ENCODE measurements around the gene PCDH1. TPM values are rescaled to one million over a fixed set of nuclear protein-coding genes. Genes with fewer than 3 reads are reported as not detected.

PCDH1 gene
- 10 to 100 TPM; 13.7 to 26.7 (median 17.4) TPM for polyA plus RNA-seq

DNA sequence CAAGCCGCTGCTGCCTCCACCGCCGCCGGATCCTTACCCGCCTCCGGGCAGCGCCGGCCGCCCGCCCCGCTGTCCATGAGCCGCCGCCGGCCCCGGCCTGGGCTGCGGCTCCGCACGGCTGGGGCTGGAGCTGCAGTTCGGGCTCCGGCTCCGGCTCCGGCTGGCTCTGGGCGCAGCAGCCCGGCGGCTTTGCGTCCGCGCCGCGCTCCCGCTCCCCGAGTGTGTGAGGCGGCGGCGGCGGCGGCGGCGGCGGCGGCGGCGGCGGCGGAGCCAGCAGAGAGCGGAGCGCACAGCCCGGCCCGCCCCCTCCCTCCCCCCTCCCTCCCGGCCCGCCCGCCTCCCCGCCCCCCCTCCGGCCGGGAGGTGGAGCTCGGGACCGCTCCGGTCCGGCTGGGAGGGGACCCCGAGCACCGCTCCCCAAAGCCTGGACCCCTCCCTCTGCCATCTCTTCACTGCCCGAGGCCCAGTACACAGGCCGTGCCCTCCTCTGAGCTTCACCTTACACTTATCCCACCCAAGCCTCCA is at the start of gene PCDH1:
PCDH1 (minus strand) TSS at position 225 of the 525 bp plus-strand sequence; CDS start at position 77, 148 bp downstream.
- H3K27ac ChIP-seq (ENCODE audit: low read depth, low read length), result no peak within 1 kb of the TSS
- WGBS, 3 donors, result 0 to 1% (median 1%) methylated on average over 17 to 48 of the region's 63 CpGs

DNA sequence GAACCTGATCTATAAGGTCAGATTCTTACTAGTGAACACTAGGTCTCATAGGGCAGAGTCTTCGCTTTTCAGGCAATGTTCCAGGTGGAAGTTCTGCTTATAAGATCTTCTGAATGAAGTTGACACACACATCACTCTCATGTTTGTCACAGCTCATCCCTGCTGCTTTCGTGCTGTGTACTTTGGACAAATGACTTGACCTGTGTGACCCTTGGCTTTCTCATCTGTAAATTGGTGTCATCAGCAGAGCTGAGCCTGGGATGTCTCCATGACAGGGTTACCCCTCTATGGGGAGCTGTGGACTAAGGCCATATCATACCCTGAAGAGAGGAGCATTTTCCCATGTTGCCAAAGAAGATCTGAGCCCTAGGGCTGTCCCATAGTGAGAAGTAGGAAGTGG is 48.2 kb upstream of the PCDH1 start:
- 73 to 88% (median 83%) methylated on average over 2 of the region's 2 CpGs for WGBS, 3 donors
- H3K27ac ChIP-seq (ENCODE audit: low read depth, low read length), result no peak overlapping the region

DNA sequence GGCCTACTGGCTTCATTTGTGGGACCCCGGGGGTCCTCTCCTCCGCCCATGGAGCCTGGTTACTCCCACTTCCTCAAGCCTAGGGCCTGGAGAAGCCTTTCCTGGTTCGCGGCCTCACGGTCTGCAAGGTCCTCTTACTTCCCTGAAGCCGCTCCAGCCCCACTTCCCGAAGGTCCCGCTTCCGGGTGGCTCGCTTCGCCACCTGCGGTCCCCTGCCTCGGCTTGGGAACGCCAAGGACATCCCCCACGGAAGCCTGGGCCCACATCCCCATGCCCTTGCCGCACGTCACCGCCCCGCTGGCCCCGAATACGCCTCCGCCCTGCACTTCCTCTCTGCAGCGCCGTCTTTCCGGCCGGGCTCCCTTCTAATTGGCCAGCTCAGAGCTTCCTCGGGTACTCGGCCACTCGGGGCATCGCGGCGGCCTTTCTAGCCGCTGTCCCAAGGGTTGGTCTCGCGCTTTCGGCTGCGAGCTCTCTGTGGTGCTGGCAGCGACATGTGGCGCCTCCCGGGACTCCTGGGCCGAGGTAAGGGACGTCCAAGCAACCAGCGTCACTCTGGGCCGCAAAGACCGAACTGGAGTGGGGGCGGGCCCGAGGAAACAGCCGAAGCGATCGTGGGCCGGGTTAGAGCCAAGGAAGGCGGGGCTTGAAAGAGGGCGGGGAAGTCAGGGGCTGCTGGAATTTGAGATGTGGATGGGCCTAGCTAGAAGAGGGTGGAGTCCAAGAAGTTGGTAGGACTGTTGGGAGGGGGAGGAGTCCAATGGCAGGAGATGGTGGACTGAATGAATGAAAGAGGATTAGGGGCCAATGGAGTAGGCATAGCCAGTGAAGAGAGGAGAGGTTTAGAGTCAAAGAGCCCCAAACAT is 45.5 kb upstream of the PCDH1 start, which contains the start of gene DELE1:
DELE1 (plus strand) TSS at position 424 of the 866 bp plus-strand sequence; CDS start at position 495, 71 bp downstream.
- peak within 1 kb of the TSS; percentile 95 for H3K27ac ChIP-seq (ENCODE audit: low read depth, low read length)
- WGBS, 3 donors, result 0 to 1% (median 0%) methylated on average over 51 to 53 of the region's 53 CpGs

- 56 to 57% (median 57%) methylated on average over 28 of the region's 28 CpGs for WGBS, 3 donors
- peak overlapping the region; percentile 95 for H3K27ac ChIP-seq (ENCODE audit: low read depth, low read length)
Observed at GRCh38 chr5:141922827-141923447, 44.7 kb upstream of the PCDH1 start.

DNA sequence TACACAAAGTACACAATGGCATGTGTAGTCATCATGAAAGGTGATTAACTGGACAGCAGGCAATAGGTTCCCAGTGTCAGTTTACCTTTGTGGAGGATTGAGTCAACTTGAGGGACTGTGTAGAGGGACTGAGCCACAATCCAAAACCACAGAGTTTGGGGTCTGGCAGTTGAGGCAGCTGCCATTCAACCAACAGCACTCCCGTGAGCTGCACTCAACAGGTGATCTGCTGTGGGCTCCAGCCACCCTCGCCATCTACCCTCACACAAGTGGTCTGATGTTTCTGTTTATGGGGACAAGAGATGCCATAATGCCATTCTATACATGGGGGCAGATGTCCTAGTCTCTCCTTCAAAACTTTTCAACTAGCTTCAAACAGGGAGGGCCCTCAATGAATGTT is 42.6 kb upstream of the PCDH1 start:
- 80 to 90% (median 87%) methylated on average over 2 of the region's 2 CpGs for WGBS, 3 donors
- no peak overlapping the region for H3K27ac ChIP-seq (ENCODE audit: low read depth, low read length)

DNA sequence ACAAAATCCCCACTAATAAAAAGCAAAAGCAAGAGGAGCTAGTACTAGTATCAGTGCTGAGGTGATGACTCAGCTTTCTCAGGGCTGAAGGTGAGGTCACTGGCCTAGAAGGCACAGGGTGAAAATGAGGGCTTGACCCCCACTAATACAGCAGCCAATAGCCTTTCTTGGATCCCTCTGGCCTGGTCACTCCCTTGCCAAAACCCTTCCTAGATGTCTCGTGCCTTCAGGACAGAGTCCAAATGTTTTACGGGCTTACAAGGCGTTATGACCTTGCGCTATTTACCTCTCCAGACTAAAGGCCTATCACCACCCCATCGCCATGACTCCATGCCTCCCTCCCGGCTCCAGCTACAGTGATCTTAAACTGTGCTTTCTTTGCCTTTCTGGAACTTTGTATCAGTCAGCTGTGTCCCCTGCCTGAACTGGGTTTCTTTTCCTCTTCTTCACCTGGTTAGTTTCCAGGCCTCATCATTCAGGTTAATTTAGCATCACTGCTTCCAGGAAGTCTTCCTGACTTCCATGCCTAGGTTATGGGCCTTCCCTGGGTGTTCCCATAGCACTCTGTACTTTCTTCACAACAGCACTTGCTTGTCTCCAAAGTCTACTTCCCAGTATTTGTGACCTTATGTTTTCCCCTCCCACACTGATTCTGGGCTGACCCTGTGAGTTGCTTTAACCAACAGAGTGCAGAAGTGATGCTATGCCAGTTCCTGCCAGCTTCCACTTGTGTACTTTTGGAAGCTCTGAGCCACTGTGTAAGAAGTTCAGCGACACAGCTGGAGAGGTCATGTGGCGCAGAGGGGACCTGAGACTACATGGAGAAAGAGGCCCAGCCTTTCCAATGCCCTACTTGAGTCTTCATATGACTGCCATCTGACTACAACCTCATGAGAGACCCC is 41.3 kb upstream of the PCDH1 start:
- 83 to 92% (median 89%) methylated on average over 8 of the region's 8 CpGs for whole genome bisulfite sequencing, 3 donors
- no peak overlapping the region for H3K27ac ChIP-seq (ENCODE audit: low read depth, low read length)

GRCh38 chr5:141917760-141918159 is 39.5 kb upstream of the PCDH1 start:
- 75 to 91% (median 78%) methylated on average over 5 of the region's 5 CpGs for WGBS, 3 donors

DNA sequence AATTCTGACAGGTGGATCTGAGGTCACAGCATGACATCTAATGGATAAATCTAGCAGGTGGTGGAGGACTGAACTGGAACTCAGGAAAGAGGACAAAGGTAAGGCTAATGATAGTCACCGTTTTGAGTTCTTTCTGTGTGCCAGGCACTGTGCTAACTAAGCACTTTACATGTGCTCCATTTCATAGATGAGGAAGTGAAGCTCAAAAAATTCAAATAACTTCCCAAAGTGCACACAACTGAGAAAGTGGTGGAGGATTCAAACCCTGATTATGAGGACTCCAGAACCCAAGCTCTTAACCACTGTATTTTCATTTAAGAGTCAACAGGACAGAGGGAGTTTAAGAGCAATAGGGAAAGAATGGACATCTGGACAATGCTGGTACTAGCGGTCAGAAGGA is 38.3 kb upstream of the PCDH1 start:
- H3K27ac ChIP-seq (ENCODE audit: low read depth, low read length), result no peak overlapping the region
- WGBS, 3 donors, result 55 to 76% (median 55%) methylated on average over 2 of the region's 2 CpGs

More at GRCh38 chr5:141917760-141918159, 39.5 kb upstream of the PCDH1 start:
- H3K27ac ChIP-seq (ENCODE audit: low read depth, low read length), result no peak overlapping the region

DNA sequence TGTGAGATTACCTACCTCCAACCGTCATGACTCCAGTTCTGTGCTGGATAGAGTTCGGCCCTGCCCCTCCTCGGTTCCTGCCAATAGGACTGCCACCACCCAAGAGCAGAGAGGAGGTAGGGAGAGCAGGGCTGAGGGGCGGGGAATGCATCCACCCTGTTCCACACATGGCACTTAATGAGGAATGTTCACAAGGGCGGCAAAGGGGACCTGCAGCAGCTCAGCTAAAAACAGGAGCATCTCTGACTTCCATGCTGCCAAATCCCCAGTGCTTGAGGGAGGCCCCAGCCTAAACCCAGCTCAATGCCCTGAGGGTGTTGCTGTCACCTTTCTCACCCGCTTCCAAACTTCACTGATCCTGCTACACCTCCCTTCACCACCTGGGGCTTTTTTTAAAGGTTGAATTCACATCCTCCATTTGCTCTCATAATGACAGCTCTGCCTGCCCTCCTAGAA is 37.7 kb upstream of the PCDH1 start:
- H3K27ac ChIP-seq (ENCODE audit: low read depth, low read length), result no peak overlapping the region
- 68 to 90% (median 85%) methylated on average over 6 of the region's 6 CpGs for WGBS, 3 donors

DNA sequence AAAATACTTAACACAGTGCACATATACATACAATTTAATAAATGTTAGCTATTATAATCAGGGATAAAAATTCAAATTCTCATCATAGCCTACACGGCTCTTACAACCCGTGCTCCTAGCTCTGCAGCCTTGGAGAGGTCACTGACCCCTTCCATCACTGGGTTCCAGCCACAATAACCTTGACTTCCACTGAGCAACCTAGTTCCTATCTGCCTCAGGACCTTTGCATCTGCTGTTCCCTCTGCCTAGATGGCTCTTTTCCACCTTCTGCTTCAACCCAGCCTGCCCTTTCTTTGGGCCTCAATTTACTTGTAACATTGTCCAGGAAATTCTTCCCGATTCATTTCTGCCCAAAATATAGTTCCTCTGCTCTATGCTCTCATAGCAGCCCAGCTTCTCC is 36.6 kb upstream of the PCDH1 start:
- 95 to 97% (median 97%) methylated on average over 3 of the region's 3 CpGs for WGBS, 3 donors
- no peak overlapping the region for H3K27ac ChIP-seq (ENCODE audit: low read depth, low read length)

DNA sequence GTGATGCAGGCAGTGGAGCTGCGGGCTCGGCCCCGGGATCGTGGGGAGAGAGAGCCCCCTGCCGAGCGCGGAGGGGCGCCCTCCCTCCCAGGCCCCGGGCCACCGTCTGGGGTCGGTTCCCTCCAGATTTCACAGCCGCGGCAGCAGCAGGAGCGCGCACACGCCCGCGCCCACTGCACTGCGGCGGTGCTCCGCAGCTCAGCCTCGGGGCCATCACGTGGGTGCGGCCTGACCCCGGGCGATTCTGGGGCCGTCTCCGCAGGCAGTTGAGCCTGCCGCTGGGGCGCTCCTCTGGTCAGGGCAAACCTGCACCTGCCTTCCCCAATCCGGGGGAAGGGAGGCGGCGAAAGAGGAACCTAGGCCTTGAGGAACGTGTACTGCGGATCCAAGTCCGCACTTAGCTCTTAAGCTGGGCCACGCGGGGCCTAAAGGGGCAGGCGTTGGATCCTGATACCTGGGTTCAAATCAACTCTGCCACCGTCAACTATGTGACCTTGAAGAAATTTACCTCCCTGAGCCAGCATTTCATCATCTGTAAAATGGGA is 36.1 kb upstream of the PCDH1 start:
- 11 to 12% (median 12%) methylated on average over 38 to 40 of the region's 40 CpGs for WGBS, 3 donors

DNA sequence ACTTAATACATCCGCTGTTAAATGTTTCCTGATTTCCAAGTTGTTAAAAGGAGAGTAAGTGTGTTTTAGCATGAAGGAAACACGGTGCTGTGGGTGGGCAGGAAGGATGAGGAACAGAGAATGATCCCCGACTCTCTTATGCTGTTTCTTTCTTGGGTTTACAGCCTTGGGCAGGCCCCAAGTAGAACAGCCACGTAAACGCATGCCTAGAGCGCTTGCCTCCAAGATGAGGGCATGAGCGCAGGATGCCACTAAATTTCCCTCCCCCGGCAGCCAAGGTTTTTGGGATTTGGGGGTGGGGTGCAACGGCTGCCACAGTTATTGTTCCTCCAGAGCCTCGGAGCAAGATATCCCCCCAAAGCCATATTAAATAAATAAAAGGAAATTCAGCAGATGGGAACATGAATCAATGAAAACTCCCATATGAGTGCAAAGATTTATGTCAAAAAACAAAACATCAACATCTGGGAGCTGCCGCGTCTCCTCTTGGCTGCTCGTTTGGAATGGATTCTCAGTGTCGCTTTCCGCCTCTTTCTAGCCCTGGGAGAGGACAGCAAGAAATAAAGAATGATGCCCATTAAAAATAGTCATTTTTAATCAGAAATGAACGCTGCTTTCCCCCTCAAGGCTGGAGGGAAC is 35.5 kb upstream of the PCDH1 start:
- WGBS, 3 donors, result 24 to 27% (median 26%) methylated on average over 16 of the region's 16 CpGs
- H3K27ac ChIP-seq (ENCODE audit: low read depth, low read length), result no peak overlapping the region

More for the DNA sequence above, 36.1 kb upstream of the PCDH1 start:
- no peak overlapping the region for H3K27ac ChIP-seq (ENCODE audit: low read depth, low read length)

DNA sequence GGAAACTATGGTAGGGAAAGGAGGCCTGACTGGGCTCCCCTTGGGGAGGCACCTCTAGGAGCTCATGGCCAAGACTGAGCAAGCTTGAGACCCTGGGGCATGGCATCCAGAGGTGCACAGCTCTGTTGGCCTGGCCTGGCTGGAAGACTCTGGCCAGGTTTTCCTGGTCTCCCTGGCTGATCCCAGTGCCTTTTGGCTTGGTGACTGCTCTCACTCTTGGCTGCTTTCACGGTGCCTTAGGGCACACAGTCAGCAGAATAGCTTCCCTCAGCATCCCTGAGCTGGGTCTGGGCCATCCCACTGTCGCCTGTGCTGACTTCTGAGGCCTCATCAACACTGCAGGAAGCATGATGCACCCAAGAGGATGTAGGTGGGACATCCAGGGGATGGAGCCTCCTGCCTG is 32.1 kb upstream of the PCDH1 start:
- 56 to 60% (median 57%) methylated on average over 2 of the region's 2 CpGs for WGBS, 3 donors
- no peak overlapping the region for H3K27ac ChIP-seq (ENCODE audit: low read depth, low read length)

DNA sequence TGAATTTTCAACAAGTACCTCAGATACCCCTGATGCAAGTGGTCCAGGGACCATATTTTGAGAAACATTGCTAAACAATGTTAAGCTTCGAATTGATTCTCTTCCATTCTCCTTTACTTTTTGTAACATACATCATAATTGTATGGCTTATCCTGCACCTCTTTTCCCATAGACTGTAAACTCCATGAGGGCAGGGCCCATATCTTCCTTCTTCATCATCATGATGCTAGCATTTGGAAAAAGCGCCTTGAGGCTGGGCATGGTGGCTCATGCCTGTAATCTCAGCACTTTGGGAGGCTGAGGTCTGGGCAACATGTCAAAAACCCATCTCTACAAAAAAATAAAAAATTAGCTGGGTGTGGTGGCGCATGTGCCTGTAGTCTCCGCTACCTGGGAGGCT is 31.0 kb upstream of the PCDH1 start:
- WGBS, 3 donors, result 86 to 97% (median 87%) methylated on average over 4 of the region's 4 CpGs
- no peak overlapping the region for H3K27ac ChIP-seq (ENCODE audit: low read depth, low read length)

GRCh38 chr5:141908796-141909195 is 30.6 kb upstream of the PCDH1 start:
- H3K27ac ChIP-seq (ENCODE audit: low read depth, low read length), result no peak overlapping the region
- WGBS, 3 donors, result 85 to 90% (median 89%) methylated on average over 2 of the region's 2 CpGs

DNA sequence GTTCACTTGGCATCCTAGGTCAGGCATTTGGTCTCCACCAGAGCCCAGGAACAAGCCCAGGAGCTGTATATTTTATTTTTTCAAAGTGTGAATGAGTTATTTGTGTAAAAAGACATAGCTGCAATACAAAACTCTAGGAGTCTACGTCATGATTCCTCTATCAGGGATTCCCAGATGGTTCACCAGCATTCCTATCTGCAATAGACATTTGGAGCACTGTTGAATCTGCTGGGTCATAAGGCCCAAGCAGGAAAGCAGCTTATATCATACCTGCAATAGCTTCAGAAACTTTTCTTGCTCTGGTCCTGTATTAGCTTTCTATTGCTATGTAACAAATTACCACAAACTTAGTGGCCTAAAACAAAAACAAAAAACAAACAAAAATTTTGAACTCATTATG is 28.8 kb upstream of the PCDH1 start:
- WGBS, 3 donors, result 0% methylated on average over 1 of the region's 1 CpG
- no peak overlapping the region for H3K27ac ChIP-seq (ENCODE audit: low read depth, low read length)

DNA sequence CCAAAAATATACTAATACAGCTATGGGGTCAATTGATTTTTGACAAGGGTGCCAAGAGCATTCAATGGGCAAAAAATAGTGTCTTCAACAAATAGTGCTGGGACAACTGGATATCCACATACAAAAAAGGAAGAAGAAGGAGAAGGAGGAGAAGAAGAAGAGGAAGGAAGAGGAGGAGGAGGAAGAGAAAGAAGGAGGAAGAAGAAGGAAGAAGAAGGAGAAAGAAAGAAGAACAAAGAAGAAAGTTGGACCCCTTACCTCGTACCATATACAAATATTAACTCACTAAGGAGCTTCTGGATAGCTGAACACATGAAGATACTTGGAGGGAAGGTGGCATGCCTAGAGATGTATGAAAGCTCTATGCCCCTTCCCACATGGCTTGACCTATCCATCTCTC is 28.3 kb upstream of the PCDH1 start:
- 35 to 81% (median 36%) methylated on average over 1 of the region's 1 CpG for WGBS, 3 donors
- no peak overlapping the region for H3K27ac ChIP-seq (ENCODE audit: low read depth, low read length)

- WGBS, 3 donors, result 80 to 91% (median 87%) methylated on average over 5 of the region's 5 CpGs
- H3K27ac ChIP-seq (ENCODE audit: low read depth, low read length), result no peak overlapping the region
Observed at GRCh38 chr5:141904551-141904950, 26.3 kb upstream of the PCDH1 start.
